PFSK-1 (cell line): ENCODE measurements around the gene CCNYL1.

Experiments
- FOXP2 ChIP-seq: optimal IDR thresholded peaks from 2 replicates; pipeline ENCODE3; 2011; ENCODE audit warnings: borderline replicate concordance, control low read depth, inconsistent platforms; ENCODE audit not compliant: insufficient read depth; ENCODE audit errors: extremely low read length, extremely low read depth
- POLR2AphosphoS5 ChIP-seq: IDR thresholded peaks from 2 replicates; pipeline ENCODE4 v1.6.1; 2012; ENCODE audit warnings: low read depth, mild to moderate bottlenecking, control low read depth, low read length, moderate library complexity
- SIN3A ChIP-seq: IDR thresholded peaks from 2 replicates; pipeline ENCODE4 v1.6.1; 2012; ENCODE audit warnings: mild to moderate bottlenecking, low read length, moderate library complexity, borderline replicate concordance; ENCODE audit not compliant: insufficient read depth
- TAF1 ChIP-seq: IDR thresholded peaks from 2 replicates; pipeline ENCODE4 v1.6.1; 2012; ENCODE audit warnings: low read length, control low read depth, borderline replicate concordance; ENCODE audit not compliant: insufficient read depth
- TF ChIP-seq, protein P1 (sequence below), 2 experiments: IDR thresholded peaks; 2 replicates each; pipeline versions ENCODE4 v1.6.1 to v1.8.0; 2011 to 2012; ENCODE audit warnings: low read depth in 2 of 2, low read length in 2 of 2, control low read depth in 1 of 2, inconsistent platforms in 1 of 2, mild to moderate bottlenecking in 1 of 2, moderate library complexity in 1 of 2; ENCODE audit not compliant: insufficient read depth in 1 of 2

Gene CCNYL1

DNA sequence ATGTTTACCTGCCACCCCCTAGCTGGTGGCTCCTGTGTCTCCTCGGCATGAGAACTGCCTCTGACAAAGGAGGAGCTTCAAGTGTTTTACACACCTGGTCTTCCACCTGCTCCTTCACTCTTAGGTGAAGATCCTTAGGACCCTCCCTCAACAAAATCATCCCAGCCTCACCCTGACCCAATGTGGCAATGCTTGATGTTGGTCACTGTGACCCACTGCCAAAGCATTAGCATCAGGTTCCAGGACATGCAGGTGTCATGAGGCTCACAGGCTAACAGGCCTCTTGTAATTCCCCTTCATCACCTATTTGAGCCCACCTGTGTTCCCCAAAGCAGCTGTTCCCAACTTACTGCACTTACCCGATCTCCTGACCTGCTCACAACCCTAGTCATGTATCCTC lies 48.5 kb downstream of the CCNYL1 start:
- no peak for TF ChIP-seq SIN3A
- TF ChIP-seq, protein P1, sequence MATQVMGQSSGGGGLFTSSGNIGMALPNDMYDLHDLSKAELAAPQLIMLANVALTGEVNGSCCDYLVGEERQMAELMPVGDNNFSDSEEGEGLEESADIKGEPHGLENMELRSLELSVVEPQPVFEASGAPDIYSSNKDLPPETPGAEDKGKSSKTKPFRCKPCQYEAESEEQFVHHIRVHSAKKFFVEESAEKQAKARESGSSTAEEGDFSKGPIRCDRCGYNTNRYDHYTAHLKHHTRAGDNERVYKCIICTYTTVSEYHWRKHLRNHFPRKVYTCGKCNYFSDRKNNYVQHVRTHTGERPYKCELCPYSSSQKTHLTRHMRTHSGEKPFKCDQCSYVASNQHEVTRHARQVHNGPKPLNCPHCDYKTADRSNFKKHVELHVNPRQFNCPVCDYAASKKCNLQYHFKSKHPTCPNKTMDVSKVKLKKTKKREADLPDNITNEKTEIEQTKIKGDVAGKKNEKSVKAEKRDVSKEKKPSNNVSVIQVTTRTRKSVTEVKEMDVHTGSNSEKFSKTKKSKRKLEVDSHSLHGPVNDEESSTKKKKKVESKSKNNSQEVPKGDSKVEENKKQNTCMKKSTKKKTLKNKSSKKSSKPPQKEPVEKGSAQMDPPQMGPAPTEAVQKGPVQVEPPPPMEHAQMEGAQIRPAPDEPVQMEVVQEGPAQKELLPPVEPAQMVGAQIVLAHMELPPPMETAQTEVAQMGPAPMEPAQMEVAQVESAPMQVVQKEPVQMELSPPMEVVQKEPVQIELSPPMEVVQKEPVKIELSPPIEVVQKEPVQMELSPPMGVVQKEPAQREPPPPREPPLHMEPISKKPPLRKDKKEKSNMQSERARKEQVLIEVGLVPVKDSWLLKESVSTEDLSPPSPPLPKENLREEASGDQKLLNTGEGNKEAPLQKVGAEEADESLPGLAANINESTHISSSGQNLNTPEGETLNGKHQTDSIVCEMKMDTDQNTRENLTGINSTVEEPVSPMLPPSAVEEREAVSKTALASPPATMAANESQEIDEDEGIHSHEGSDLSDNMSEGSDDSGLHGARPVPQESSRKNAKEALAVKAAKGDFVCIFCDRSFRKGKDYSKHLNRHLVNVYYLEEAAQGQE (IDR thresholded peaks at IDR 0.05; ENCODE audit: insufficient read depth in 1 of 2, low read depth in 2 of 2, low read length in 2 of 2) = no peak
- no peak for TF ChIP-seq POLR2AphosphoS5
- no peak for TF ChIP-seq FOXP2
- TF ChIP-seq TAF1 = no peak

DNA sequence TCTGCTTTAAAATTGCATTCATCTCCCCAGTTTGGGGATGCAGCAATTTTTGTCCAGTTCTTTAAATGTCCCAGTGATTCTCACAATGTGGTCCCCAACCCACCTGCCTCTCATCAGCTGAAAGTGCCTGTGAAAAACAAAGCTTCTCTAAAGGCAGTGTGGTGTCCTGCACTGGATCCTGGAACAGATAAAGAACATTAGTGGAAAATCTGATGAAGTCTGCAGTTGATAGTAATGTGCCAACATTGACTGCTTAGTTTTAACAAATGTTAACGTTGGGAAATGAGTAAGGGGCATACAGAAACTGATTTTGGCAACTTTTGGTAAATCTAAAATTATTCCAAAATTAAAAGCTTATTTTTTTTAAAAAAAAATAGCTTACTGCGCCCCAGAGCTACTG lies 49.0 kb downstream of the CCNYL1 start:
- TF ChIP-seq TAF1 (no peak), SIN3A (no peak)

DNA sequence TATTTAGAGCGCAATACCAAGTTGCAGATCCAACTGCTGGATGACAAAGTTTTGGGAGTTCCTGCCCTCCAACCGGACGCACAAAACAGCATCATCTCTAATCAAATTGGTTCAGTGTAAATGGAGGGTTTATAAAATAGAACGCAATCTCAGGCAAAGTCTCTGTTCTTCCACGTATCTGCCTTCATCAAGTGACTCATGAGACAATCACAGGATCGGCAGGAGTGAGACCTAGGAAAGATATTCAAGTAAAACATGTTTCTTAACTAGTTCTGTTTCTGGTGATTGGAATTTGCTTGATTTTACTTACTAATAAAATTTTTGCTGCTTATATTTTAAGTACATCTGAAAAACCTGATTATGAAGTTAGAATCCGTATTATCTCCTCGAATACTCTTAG lies 50.7 kb downstream of the CCNYL1 start:
- TF ChIP-seq SIN3A = no peak
- TF ChIP-seq, protein P1 (IDR thresholded peaks at IDR 0.05; ENCODE audit: insufficient read depth in 1 of 2, low read depth in 2 of 2, low read length in 2 of 2) = no peak
- TF ChIP-seq TAF1 = no peak
- TF ChIP-seq POLR2AphosphoS5 = no peak
- TF ChIP-seq FOXP2 = no peak

DNA sequence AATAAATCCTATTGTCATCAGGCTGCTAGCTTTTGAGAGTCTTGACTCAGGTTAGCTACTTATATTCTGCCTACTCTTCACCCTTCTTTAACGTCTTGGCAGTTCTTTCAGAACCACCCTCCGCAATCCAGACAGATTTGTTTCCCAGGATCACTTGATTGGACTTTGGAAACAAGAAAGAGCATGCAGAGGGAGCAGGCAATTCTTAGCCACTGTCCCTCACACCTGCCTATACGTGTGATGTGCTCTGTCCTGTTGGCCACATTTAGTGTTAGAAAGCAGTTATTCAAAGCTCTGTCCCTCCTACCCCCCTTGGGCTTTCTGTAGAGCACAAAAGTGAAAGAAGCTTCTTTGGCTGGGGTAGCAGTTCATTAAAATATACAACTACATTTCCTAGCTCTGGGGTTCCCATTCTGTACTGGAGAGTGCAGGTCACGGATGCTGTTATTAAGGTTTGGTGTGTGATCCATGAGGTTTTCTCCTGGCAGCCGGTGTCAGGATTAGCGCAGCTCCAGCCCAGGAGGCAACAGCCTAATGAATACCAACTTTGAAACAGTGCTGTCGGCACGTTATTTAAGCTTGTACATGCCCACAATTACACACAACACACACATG lies 52.0 kb downstream of the CCNYL1 start:
- no peak for TF ChIP-seq SIN3A
- no peak for TF ChIP-seq TAF1
- TF ChIP-seq, protein P1 (IDR thresholded peaks at IDR 0.05; ENCODE audit: insufficient read depth in 1 of 2, low read depth in 2 of 2, low read length in 2 of 2) = no peak
- TF ChIP-seq FOXP2 = no peak
- TF ChIP-seq POLR2AphosphoS5 = no peak

DNA sequence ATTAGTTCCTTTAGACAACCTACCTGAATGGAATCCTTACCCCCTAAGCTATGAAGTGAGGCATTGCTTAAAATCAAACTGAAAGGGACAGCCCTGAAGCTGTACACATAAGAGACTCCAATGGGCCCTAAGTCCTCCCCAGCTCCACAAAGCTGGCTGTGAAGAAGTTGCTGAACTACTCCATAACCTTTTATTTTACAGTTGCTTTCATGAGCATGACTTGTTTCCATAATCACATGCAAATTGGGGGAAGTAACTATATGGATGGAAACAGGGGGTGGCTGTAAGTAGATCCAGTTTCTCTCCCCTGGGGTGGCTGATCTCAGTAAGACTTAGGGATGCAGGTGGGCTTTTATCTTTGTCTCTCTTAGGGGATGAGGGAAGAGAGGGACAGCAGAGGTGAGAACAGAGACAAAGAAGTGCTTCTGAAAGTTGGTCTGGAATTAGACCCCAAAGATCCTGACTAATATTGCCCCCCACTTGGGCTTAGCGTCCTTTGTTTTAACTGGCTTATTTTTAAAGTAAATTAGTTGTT lies 52.7 kb downstream of the CCNYL1 start:
- no peak for TF ChIP-seq SIN3A
- TF ChIP-seq POLR2AphosphoS5 = no peak
- TF ChIP-seq, protein P1 (IDR thresholded peaks at IDR 0.05; ENCODE audit: insufficient read depth in 1 of 2, low read depth in 2 of 2, low read length in 2 of 2) = no peak
- no peak for TF ChIP-seq FOXP2
- TF ChIP-seq TAF1 = no peak
